HepG2 (cell line): ENCODE data around the gene SGMS1. TPM values are rescaled to one million over a fixed set of nuclear protein-coding genes. Genes with fewer than 3 reads are reported as not detected.

Source experiments
- ATAC-seq: fragments of 200-7000 bp; cut with Tn5 transposase; 3 replicates; pipeline ENCODE4 v1.9.1; 2020; ENCODE audit warnings: mild to moderate bottlenecking, moderate library complexity
- BruUV-seq: library from RNA; stranded (reverse); fragments of 400-500 nt; replicated peaks from 2 replicates; lab custom pipeline; 2021; lab: Mats Ljungman, UMichigan
- CTCF ChIA-PET: fragments of 300-600 bp; formaldehyde crosslinking; extraction: SDS; loops from one replicate; lab custom pipeline; 2021; ENCODE audit warnings: low total read pairs, inconsistent platforms, low intra/inter-chr PET ratio; lab: Yijun Ruan, JAX
- POLR2A ChIA-PET: fragments of 350-600 bp; sonication (Branson Sonifier 250); formaldehyde crosslinking; loops from one replicate; lab custom pipeline; 2020; ENCODE audit warnings: antibody characterized with exemption, inconsistent platforms; lab: Yijun Ruan, JAX
- DNase-seq: peaks from one replicate; pipeline ENCODE4 v3.0.0-alpha.2; 2015; ENCODE audit warnings: low spot score
- FAIRE-seq: peaks from 3 replicates; lab custom pipeline; 2011; peaks lifted over from hg19 to GRCh38; lab: Jason Lieb, UNC
- H2AFZ ChIP-seq: one replicate; pipeline ENCODE4 v1.6.1; 2011; ENCODE audit warnings: low read length, inconsistent platforms
- H3K27ac ChIP-seq: fragments of 300-600 bp; 3 replicates; pipeline ENCODE4 v1.8.0; 2011; ENCODE audit warnings: mixed run types, mild to moderate bottlenecking, mixed read lengths, low read length, inconsistent platforms; ENCODE audit not compliant: insufficient read depth; ENCODE audit errors: extremely low read length
- H3K27me3 ChIP-seq, 2 experiments: fragments of 200-600 bp in 1 of 2; 2 replicates in 1 of 2; 3 replicates in 1 of 2; pipeline versions ENCODE4 v1.6.0 to v1.8.0; 2011; ENCODE audit warnings: low read length in 2 of 2, mild to moderate bottlenecking in 2 of 2, moderate library complexity in 2 of 2, inconsistent platforms in 1 of 2; ENCODE audit not compliant: insufficient read depth in 2 of 2, control insufficient read depth in 1 of 2
- H3K36me3 ChIP-seq, 2 experiments: fragments of 200-600 bp in 1 of 2; replicated peaks in 1 of 2; 2 replicates in 1 of 2; 3 replicates in 1 of 2; pipeline versions ENCODE4 v1.5.1 to v1.8.0; 2011; ENCODE audit warnings: low read length in 2 of 2, inconsistent platforms in 1 of 2; ENCODE audit not compliant: insufficient read depth in 2 of 2, control insufficient read depth in 1 of 2
- H3K4me1 ChIP-seq: 2 replicates; pipeline ENCODE4 v1.5.1; 2012; ENCODE audit warnings: low read length, inconsistent platforms; ENCODE audit not compliant: insufficient read depth
- H3K4me2 ChIP-seq: 2 replicates; pipeline ENCODE4 v1.6.0; 2011; ENCODE audit warnings: low read depth, low read length, inconsistent platforms
- H3K4me3 ChIP-seq, 3 experiments: fragments of 200-600 bp in 1 of 3; sonication (generic), shearing (Covaris generic) in 1 of 3; replicated peaks in 1 of 3; 2 replicates each; pipeline ENCODE4 v1.5.1; 2011 to 2016; ENCODE audit warnings: low read length in 3 of 3, inconsistent platforms in 2 of 3, low read depth in 2 of 3, mild to moderate bottlenecking in 2 of 3, control low read depth in 1 of 3, mixed read lengths in 1 of 3; ENCODE audit not compliant: insufficient read depth in 1 of 3
- H3K79me2 ChIP-seq: one replicate; pipeline ENCODE4 v1.6.1; 2011; ENCODE audit warnings: low read length, inconsistent platforms; ENCODE audit not compliant: insufficient read depth
- H3K9ac ChIP-seq: 2 replicates; pipeline ENCODE4 v1.6.0; 2011; ENCODE audit warnings: mild to moderate bottlenecking, low read depth, low read length, inconsistent platforms; ENCODE audit not compliant: insufficient read depth
- H3K9me3 ChIP-seq: 2 replicates; pipeline ENCODE4 v1.5.1; 2012; ENCODE audit warnings: mild to moderate bottlenecking, low read length
- H4K20me1 ChIP-seq: 2 replicates; pipeline ENCODE4 v1.6.0; 2011; ENCODE audit warnings: inconsistent platforms, mild to moderate bottlenecking, low read length, moderate library complexity; ENCODE audit not compliant: insufficient read depth
- ADNP ChIP-seq: sonication (generic); formaldehyde crosslinking; IDR thresholded peaks from 2 replicates; pipeline ENCODE4 v1.4.0; 2020; ENCODE audit warnings: missing genetic modification reagents
- CHD4 ChIP-seq: fragments of 200-600 bp; sonication (generic); IDR thresholded peaks from 2 replicates; pipeline ENCODE4 v1.7.0; 2017; ENCODE audit warnings: mild to moderate bottlenecking, low read length, borderline replicate concordance
- HNF4A ChIP-seq: sonication (generic); formaldehyde crosslinking; IDR thresholded peaks from 2 replicates; pipeline ENCODE4 v1.4.0; 2020; ENCODE audit warnings: missing genetic modification reagents
- ISX ChIP-seq: sonication (generic); formaldehyde crosslinking; conservative IDR thresholded peaks from 2 replicates; pipeline ENCODE4 v1.5.0; 2020; ENCODE audit warnings: missing genetic modification reagents
- MLX ChIP-seq: IDR thresholded peaks from 2 replicates; pipeline ENCODE4 v1.6.1; 2016
- NFE2L2 ChIP-seq: fragments of 150-350 bp; IDR thresholded peaks from 2 replicates; pipeline ENCODE4 v1.6.1; 2014; ENCODE audit warnings: low read length
- RFX1 ChIP-seq: fragments of 450-650 bp; IDR thresholded peaks from 2 replicates; pipeline ENCODE4 v1.6.1; 2017
- RFXANK ChIP-seq: IDR thresholded peaks from 2 replicates; pipeline ENCODE4 v1.6.1; 2016
- SKI ChIP-seq: fragments of 450-650 bp; IDR thresholded peaks from one replicate; pipeline ENCODE4 v1.6.1; 2018; ENCODE audit warnings: mild to moderate bottlenecking; ENCODE audit not compliant: partially characterized antibody
- ZBTB38 ChIP-seq: sonication (generic); formaldehyde crosslinking; IDR thresholded peaks from 2 replicates; pipeline ENCODE4 v1.5.1; 2020; ENCODE audit warnings: mild to moderate bottlenecking, missing genetic modification reagents
- ZBTB49 ChIP-seq: sonication (generic); formaldehyde crosslinking; IDR thresholded peaks from 2 replicates; pipeline ENCODE4 v1.4.0; 2020; ENCODE audit warnings: missing genetic modification reagents, borderline replicate concordance
- ZNF264 ChIP-seq: sonication (generic); formaldehyde crosslinking; IDR thresholded peaks from 2 replicates; pipeline ENCODE4 v1.4.0; 2020; ENCODE audit warnings: missing genetic modification reagents
- ZNF382 ChIP-seq: sonication (generic); formaldehyde crosslinking; IDR thresholded peaks from 2 replicates; pipeline ENCODE4 v1.5.0; 2020; ENCODE audit warnings: missing genetic modification reagents, mild to moderate bottlenecking, borderline replicate concordance
- ZNF83 ChIP-seq: sonication (generic); formaldehyde crosslinking; IDR thresholded peaks from 2 replicates; pipeline ENCODE4 v1.4.0; 2020; ENCODE audit warnings: missing genetic modification reagents, mild to moderate bottlenecking, borderline replicate concordance
- WGBS: methylation state at CpG from one replicate; pipeline ENCODE4 v1.1.6; 2017; ENCODE audit warnings: low lambda C conversion rate; 5-methylcytosine and 5-hydroxymethylcytosine counted together
- in situ Hi-C: cut with HindIII; loops from 2 replicates; pipeline ENCODE4 v1.10.0; 2017; ENCODE audit warnings: low pct_unique_long_range_greater_than_20kb; ENCODE audit not compliant: extremely low pct_ligation_motif_present
- intact Hi-C: fragments of 100-400 bp; cut with micrococcal nuclease; formaldehyde crosslinking; loops from one replicate; pipeline ENCODE4 v1.10.0; 2022; ENCODE audit not compliant: unreplicated experiment
- polyA plus RNA-seq, 8 experiments: library from polyadenylated mRNA; depleted of rRNA in 3 of 8; stranded (reverse) in 7 of 8; unstranded in 1 of 8; fragments of >200 nt; fragmentation: Illumina TruSeq in 4 of 8; extraction: Trizol in 4 of 8; gene quantifications; 2 replicates each; pipeline versions ENCODE4 v1.2.1 to v1.2.3, GENCODE V29; 2011 to 2016; ENCODE audit warnings: low read depth in 4 of 8, missing spikeins in 1 of 8, mixed read lengths in 1 of 8; ENCODE audit not compliant: insufficient read depth in 1 of 8
- total RNA-seq, 5 experiments: library from RNA; depleted of rRNA; stranded (reverse); fragments of >200 nt; fragmentation: Illumina TruSeq; extraction: Trizol; gene quantifications; 2 replicates each; pipeline ENCODE4 v1.2.3, GENCODE V29; 2016; ENCODE audit warnings: low read depth in 1 of 5

SGMS1 gene
- total and polyA plus RNA-seq, 2 of the 13 experiments (the other 11 are each of a cell fraction or from before 2014, with no cell fraction given) = 6.5 to 15.1 TPM

DNA sequence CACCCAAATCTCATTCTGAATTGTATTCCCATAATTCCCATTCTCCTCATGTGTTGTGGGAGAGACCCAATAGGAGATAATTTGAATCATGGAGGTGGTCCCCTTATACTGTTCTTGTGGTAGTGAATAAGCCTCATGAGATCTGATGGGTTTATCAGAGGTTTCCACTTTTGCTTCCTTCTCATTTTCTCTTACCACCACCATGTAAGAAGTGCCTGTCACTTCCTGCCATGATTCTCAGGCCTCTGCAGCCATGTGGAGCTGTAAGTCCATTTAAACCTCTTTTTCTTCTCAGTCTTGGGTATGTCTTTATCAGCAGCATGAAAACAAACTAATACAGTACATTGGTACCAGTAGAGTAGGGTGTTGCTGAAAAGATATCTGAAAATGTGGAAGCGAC, 274.2 kb downstream of the SGMS1 start:
- Histone ChIP-seq H3K4me2 (no peak overlapping the region), H4K20me1 (no peaks in the 10 kb centered on the region), H3K27me3 (no peaks in the 10 kb centered on the region), H3K9ac (no peak overlapping the region), H3K9me3 (no peaks in the 10 kb centered on the region), H2AFZ (no peak overlapping the region), H3K4me3 (no peak overlapping the region), H3K27ac (no peak overlapping the region), H3K4me1 (peaks cover 8% of the 10 kb centered on the region; the same call in 1 of the 2 replicates), H3K79me2 (no peaks in the 10 kb centered on the region), H3K36me3 (no peaks in the 10 kb centered on the region)
- WGBS = 100% methylated on average over 1 of the region's 1 CpG
- in situ Hi-C loops (no loop called here), intact Hi-C loops (no loop called here)
- TF ChIP-seq ZNF83 (CRISPR knock-in tag) (no peak), CHD4 (no peak), ZNF264 (CRISPR knock-in tag) (no peak), ZNF382 (CRISPR knock-in tag) (no peak), HNF4A (CRISPR knock-in tag) (no peak), ZBTB49 (no peak), MLX (no peak), SKI (no peak), RFX1 (no peak), RFXANK (no peak), ZBTB38 (CRISPR knock-in tag) (no peak), ISX (no peak), ADNP (CRISPR knock-in tag) (no peak), NFE2L2 (no peak)
- FAIRE-seq (no peak), DNase-seq (no peak), ATAC-seq (no peak)
- BruUV-seq = no TSS peak
- POLR2A ChIA-PET = no interaction called here
- CTCF ChIA-PET = no interaction called here
